Hematopoietic multipotent progenitor cell treated with erythropoietin and hydrocortisone succinate and interleukin-3 and kit ligand, for 8 days (in vitro differentiated cells): ENCODE data around the gene KCNQ1OT1.
A peak's percentile ranks its signal among the peaks of the same experiment; 100 is the strongest.

Source experiments
- DNase-seq: peaks from one replicate; pipeline ENCODE4 v3.0.0-alpha.2; 2015

KCNQ1OT1 gene

GRCh38 chr11:2701898-2702434 lies 2.2 kb upstream of the KCNQ1OT1 start:
- DNase-seq = no peak

GRCh38 chr11:2701230-2701629 lies 1.4 kb upstream of the KCNQ1OT1 start:
- DNase-seq = no peak

- DNase-seq = peak; percentile 53
Observed at GRCh38 chr11:2700415-2701211, 819 bp upstream of the KCNQ1OT1 start.

- DNase-seq = no peak
Observed at GRCh38 chr11:2699185-2699530, 636 bp downstream of the KCNQ1OT1 start.

GRCh38 chr11:2698386-2699184 lies 1.2 kb downstream of the KCNQ1OT1 start:
- no peak for DNase-seq

GRCh38 chr11:2697866-2698265 lies 1.9 kb downstream of the KCNQ1OT1 start:
- no peak for DNase-seq

- DNase-seq = no peak
Observed at GRCh38 chr11:2696455-2696854, 3.3 kb downstream of the KCNQ1OT1 start.

- no peak for DNase-seq
Observed at GRCh38 chr11:2694995-2695939, 4.5 kb downstream of the KCNQ1OT1 start.

GRCh38 chr11:2694495-2694894 lies 5.3 kb downstream of the KCNQ1OT1 start:
- DNase-seq = no peak

GRCh38 chr11:2693271-2694261 lies 6.2 kb downstream of the KCNQ1OT1 start:
- DNase-seq = no peak

GRCh38 chr11:2691991-2692875 lies 7.6 kb downstream of the KCNQ1OT1 start:
- DNase-seq = no peak

GRCh38 chr11:2691355-2691761 lies 8.4 kb downstream of the KCNQ1OT1 start:
- no peak for DNase-seq

GRCh38 chr11:2690596-2691354 lies 9.0 kb downstream of the KCNQ1OT1 start:
- no peak for DNase-seq

GRCh38 chr11:2689651-2690575 lies 9.9 kb downstream of the KCNQ1OT1 start:
- DNase-seq = no peak

- DNase-seq = no peak
Observed at GRCh38 chr11:2688381-2689231, 11.2 kb downstream of the KCNQ1OT1 start.

GRCh38 chr11:2687782-2688191 lies 12.0 kb downstream of the KCNQ1OT1 start:
- no peak for DNase-seq

- no peak for DNase-seq
Observed at GRCh38 chr11:2687223-2687530, 12.6 kb downstream of the KCNQ1OT1 start.
